ENCODE results near the gene ATP9A.

DNA sequence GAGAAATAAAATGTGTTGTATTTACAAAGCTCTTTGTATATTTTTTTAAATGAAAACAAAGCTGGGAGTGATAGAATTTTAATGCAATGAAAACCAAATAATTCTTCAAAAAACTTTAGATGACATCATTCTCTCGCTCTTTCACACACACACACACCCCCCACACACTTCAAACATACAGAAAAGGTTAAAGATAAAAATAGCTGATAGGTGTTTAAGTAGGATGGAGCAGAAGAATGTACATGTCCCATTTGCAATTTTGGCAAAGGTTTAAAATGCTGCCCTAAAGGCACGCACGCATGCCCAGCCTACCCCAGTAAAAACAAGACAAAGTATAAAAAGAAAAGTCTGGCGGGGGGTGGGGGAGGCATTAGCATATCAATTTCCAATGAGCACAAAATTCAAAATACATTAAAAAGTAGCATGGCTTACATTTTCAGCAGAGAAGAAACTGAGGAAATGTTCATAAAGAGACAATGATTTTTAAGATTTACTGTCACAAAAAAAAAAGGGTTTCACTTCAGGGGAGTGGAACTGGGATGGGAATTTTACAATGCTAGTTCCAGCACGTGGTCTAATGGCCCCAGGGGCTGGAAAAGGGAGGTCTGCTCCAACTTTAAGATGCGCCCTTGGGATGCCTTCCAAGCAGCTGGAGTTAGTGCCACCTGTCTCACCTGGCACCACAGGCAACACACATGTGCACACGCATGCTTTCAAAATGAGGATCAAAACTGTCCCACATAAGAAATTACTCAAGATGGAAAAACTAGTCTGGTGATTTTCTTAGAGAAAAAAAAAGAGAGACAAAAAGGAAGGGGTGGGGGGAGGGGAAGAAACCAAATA is 170.6 kb downstream of the ATP9A start:
- TF ChIP-seq, protein P1, sequence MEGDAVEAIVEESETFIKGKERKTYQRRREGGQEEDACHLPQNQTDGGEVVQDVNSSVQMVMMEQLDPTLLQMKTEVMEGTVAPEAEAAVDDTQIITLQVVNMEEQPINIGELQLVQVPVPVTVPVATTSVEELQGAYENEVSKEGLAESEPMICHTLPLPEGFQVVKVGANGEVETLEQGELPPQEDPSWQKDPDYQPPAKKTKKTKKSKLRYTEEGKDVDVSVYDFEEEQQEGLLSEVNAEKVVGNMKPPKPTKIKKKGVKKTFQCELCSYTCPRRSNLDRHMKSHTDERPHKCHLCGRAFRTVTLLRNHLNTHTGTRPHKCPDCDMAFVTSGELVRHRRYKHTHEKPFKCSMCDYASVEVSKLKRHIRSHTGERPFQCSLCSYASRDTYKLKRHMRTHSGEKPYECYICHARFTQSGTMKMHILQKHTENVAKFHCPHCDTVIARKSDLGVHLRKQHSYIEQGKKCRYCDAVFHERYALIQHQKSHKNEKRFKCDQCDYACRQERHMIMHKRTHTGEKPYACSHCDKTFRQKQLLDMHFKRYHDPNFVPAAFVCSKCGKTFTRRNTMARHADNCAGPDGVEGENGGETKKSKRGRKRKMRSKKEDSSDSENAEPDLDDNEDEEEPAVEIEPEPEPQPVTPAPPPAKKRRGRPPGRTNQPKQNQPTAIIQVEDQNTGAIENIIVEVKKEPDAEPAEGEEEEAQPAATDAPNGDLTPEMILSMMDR (IDR thresholded peaks at IDR 0.05; ENCODE audit: low read length) = no peak
- TF ChIP-seq EZH2 (IDR thresholded peaks at IDR 0.05; ENCODE audit: borderline replicate concordance, low read length) = no peak
